Trophoblast cell (in vitro differentiated cells and primary cell): ENCODE data around the gene NME3.

Experiments
- DNase-seq, 2 donors: peaks; one replicate each; pipeline ENCODE4 v3.0.0-alpha.2; 2016
- H2AFZ ChIP-seq: 2 replicates; pipeline ENCODE4 v1.6.1; 2013; ENCODE audit warnings: low read length, moderate library complexity, mild to moderate bottlenecking; ENCODE audit not compliant: insufficient read depth, poor library complexity
- H2AK5ac ChIP-seq: 2 replicates; pipeline ENCODE4 v1.6.1; 2013; ENCODE audit warnings: mild to moderate bottlenecking, low read length
- H2BK120ac ChIP-seq: 2 replicates; pipeline ENCODE4 v1.6.1; 2013; ENCODE audit warnings: low read length, mild to moderate bottlenecking, moderate library complexity; ENCODE audit not compliant: insufficient read depth, poor library complexity
- H2BK12ac ChIP-seq: 2 replicates; pipeline ENCODE4 v1.6.1; 2013; ENCODE audit warnings: mild to moderate bottlenecking, low read length, moderate library complexity
- H2BK5ac ChIP-seq: 2 replicates; pipeline ENCODE4 v1.6.1; 2013; ENCODE audit warnings: low read length, low read depth, moderate library complexity, mild to moderate bottlenecking; ENCODE audit not compliant: poor library complexity
- H3K14ac ChIP-seq: 2 replicates; pipeline ENCODE4 v1.6.1; 2013; ENCODE audit warnings: mild to moderate bottlenecking, low read length
- H3K18ac ChIP-seq: 2 replicates; pipeline ENCODE4 v1.6.1; 2013; ENCODE audit warnings: mild to moderate bottlenecking, low read length
- H3K23ac ChIP-seq: 2 replicates; pipeline ENCODE4 v1.6.1; 2013; ENCODE audit warnings: low read length
- H3K27ac ChIP-seq: 2 replicates; pipeline ENCODE4 v1.5.1; 2013; ENCODE audit warnings: low read depth, mild to moderate bottlenecking, inconsistent platforms, low read length, moderate library complexity
- H3K27me3 ChIP-seq: 2 replicates; pipeline ENCODE4 v1.6.1; 2013; ENCODE audit warnings: inconsistent platforms, mild to moderate bottlenecking, low read length, moderate library complexity; ENCODE audit not compliant: insufficient read depth
- H3K36me3 ChIP-seq, 2 experiments: 1 replicate in 1 of 2; 2 replicates in 1 of 2; pipeline ENCODE4 v1.6.1; 2013; ENCODE audit warnings: low read length in 2 of 2, mild to moderate bottlenecking in 2 of 2, moderate library complexity in 1 of 2; ENCODE audit not compliant: insufficient read depth in 2 of 2, control insufficient read depth in 1 of 2
- H3K4ac ChIP-seq: 2 replicates; pipeline ENCODE4 v1.6.1; 2013; ENCODE audit warnings: low read depth, mild to moderate bottlenecking, low read length, moderate library complexity
- H3K4me1 ChIP-seq, 2 experiments: 1 replicate in 1 of 2; 2 replicates in 1 of 2; pipeline ENCODE4 v1.6.1; 2013; ENCODE audit warnings: low read length in 2 of 2, mild to moderate bottlenecking in 2 of 2, moderate library complexity in 1 of 2; ENCODE audit not compliant: insufficient read depth in 2 of 2, control insufficient read depth in 1 of 2
- H3K4me2 ChIP-seq: 2 replicates; pipeline ENCODE4 v1.6.1; 2013; ENCODE audit warnings: inconsistent platforms, mild to moderate bottlenecking, low read length, moderate library complexity
- H3K4me3 ChIP-seq: 2 replicates; pipeline ENCODE4 v1.5.1; 2013; ENCODE audit warnings: mild to moderate bottlenecking, low read depth, low read length, inconsistent platforms
- H3K79me1 ChIP-seq: one replicate; pipeline ENCODE4 v1.6.1; 2013; ENCODE audit warnings: low read length
- H3K79me2 ChIP-seq: 2 replicates; pipeline ENCODE4 v1.6.1; 2013; ENCODE audit warnings: low read length, mild to moderate bottlenecking; ENCODE audit not compliant: control insufficient read depth, insufficient read depth, poor library complexity
- H3K9ac ChIP-seq: 2 replicates; pipeline ENCODE4 v1.6.1; 2013; ENCODE audit warnings: mild to moderate bottlenecking, low read length
- H3K9me3 ChIP-seq: 2 replicates; pipeline ENCODE4 v1.6.1; 2013; ENCODE audit warnings: low read depth, mild to moderate bottlenecking, control low read depth, inconsistent platforms, low read length; ENCODE audit not compliant: insufficient read depth
- H4K12ac ChIP-seq: 2 replicates; pipeline ENCODE4 v1.6.1; 2013; ENCODE audit warnings: low read depth, mild to moderate bottlenecking, low read length, moderate library complexity
- H4K8ac ChIP-seq: 2 replicates; pipeline ENCODE4 v1.6.1; 2013; ENCODE audit warnings: low read depth, mild to moderate bottlenecking, low read length, moderate library complexity
- H4K91ac ChIP-seq: one replicate; pipeline ENCODE4 v1.6.1; 2013; ENCODE audit warnings: low read depth, mild to moderate bottlenecking, low read length, moderate library complexity
- WGBS: extraction: QIAGEN DNeasy Blood & Tissue Kit; methylation state at CpG from one replicate; pipeline ENCODE4 v1.1.7; 2013; ENCODE audit warnings: missing lambda C conversion rate; ENCODE audit not compliant: insufficient read length, insufficient coverage; ENCODE audit errors: extremely low coverage; 5-methylcytosine and 5-hydroxymethylcytosine counted together

The NME3 gene

GRCh38 chr16:1731603-1732002 lies 39.7 kb downstream of the NME3 start:
- H3K4me1 ChIP-seq, result no peaks in the 10 kb centered on the region
- H3K18ac ChIP-seq, result no peak overlapping the region
- no peak overlapping the region for H3K27ac ChIP-seq
- H3K14ac ChIP-seq, result no peak overlapping the region
- peaks cover 56 to 66% of the 10 kb centered on the region in 2 experiments for H3K36me3 ChIP-seq
- H2BK120ac ChIP-seq, result no peak overlapping the region
- no peaks in the 10 kb centered on the region for H3K79me1 ChIP-seq
- H3K4me2 ChIP-seq, result no peak overlapping the region
- H2AK5ac ChIP-seq, result no peak overlapping the region
- no peaks in the 10 kb centered on the region for H3K27me3 ChIP-seq
- no peaks in the 10 kb centered on the region for H3K79me2 ChIP-seq
- no CpG with 5 or more reads among the region's 7 CpGs for WGBS
- peaks cover 24% of the 10 kb centered on the region for H3K9me3 ChIP-seq
- DNase-seq, result peak; percentile 53 to 90
- H3K4ac ChIP-seq, result no peak overlapping the region
- no peak overlapping the region for H2BK12ac ChIP-seq
- H4K12ac ChIP-seq, result no peak overlapping the region
- H3K9ac ChIP-seq, result no peak overlapping the region
- no peak overlapping the region for H4K8ac ChIP-seq
- no peak overlapping the region for H3K23ac ChIP-seq
- H4K91ac ChIP-seq, result no peak overlapping the region
- H2AFZ ChIP-seq, result no peak overlapping the region
- no peak overlapping the region for H2BK5ac ChIP-seq
- no peak overlapping the region for H3K4me3 ChIP-seq

DNA sequence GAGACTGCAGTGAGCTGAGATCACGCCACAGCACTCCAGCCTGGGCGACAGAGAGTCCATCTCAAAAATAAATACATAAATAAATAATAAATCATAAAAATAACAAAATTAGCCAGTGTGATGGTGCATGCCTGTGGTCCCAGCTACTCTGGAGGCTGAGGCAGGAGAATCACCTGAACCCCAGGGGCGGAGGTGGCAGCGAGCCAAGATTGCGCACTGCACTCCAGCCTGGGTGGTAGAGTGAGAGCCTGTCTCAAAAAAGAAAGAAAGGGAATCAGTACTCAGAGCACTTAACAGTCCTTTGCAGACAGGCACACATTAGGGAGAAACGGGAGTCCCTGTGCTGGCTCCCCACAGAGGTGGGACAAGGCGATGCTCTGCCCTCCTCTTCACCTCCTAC lies 40.3 kb downstream of the NME3 start:
- Histone ChIP-seq H4K12ac (no peak overlapping the region), H3K36me3 (peaks cover 56 to 68% of the 10 kb centered on the region in 2 experiments), H2AK5ac (no peak overlapping the region), H2BK120ac (no peak overlapping the region), H3K18ac (no peak overlapping the region), H2BK12ac (no peak overlapping the region), H2BK5ac (no peak overlapping the region), H3K79me2 (no peaks in the 10 kb centered on the region), H3K9ac (no peak overlapping the region), H3K4me1 (no peaks in the 10 kb centered on the region), H3K4me2 (no peak overlapping the region), H3K23ac (no peak overlapping the region), H4K8ac (no peak overlapping the region), H4K91ac (no peak overlapping the region), H3K27me3 (no peaks in the 10 kb centered on the region), H3K4ac (no peak overlapping the region), H3K79me1 (no peaks in the 10 kb centered on the region), H3K9me3 (peaks cover 19% of the 10 kb centered on the region), H3K14ac (no peak overlapping the region), H2AFZ (no peak overlapping the region), H3K4me3 (no peak overlapping the region), H3K27ac (no peak overlapping the region)
- no CpG with 5 or more reads among the region's 7 CpGs for WGBS
- DNase-seq, result no peak

- WGBS, result no CpG with 5 or more reads among the region's 35 CpGs
- H4K8ac ChIP-seq, result no peak overlapping the region
- H3K27me3 ChIP-seq, result no peaks in the 10 kb centered on the region
- no peak overlapping the region for H2AFZ ChIP-seq
- peaks cover 5% of the 10 kb centered on the region for H3K9me3 ChIP-seq
- H4K91ac ChIP-seq, result no peak overlapping the region
- H3K79me1 ChIP-seq, result no peaks in the 10 kb centered on the region
- no peak for DNase-seq
- H3K36me3 ChIP-seq, result peaks cover 57 to 63% of the 10 kb centered on the region in 2 experiments
- H2BK120ac ChIP-seq, result no peak overlapping the region
- H2AK5ac ChIP-seq, result no peak overlapping the region
- no peak overlapping the region for H3K23ac ChIP-seq
- H3K18ac ChIP-seq, result no peak overlapping the region
- H3K14ac ChIP-seq, result no peak overlapping the region
- H4K12ac ChIP-seq, result no peak overlapping the region
- H3K4me1 ChIP-seq, result no peaks in the 10 kb centered on the region
- H3K9ac ChIP-seq, result no peak overlapping the region
- H3K79me2 ChIP-seq, result no peaks in the 10 kb centered on the region
- no peak overlapping the region for H3K4me2 ChIP-seq
- no peak overlapping the region for H2BK12ac ChIP-seq
- H3K4ac ChIP-seq, result no peak overlapping the region
- H2BK5ac ChIP-seq, result no peak overlapping the region
- H3K27ac ChIP-seq, result no peak overlapping the region
- no peak overlapping the region for H3K4me3 ChIP-seq
These were observed 41.9 kb downstream of the NME3 start for GRCh38 chr16:1729445-1729844.

- Histone ChIP-seq H3K14ac (no peak overlapping the region), H3K9ac (no peak overlapping the region), H3K4me3 (no peak overlapping the region), H3K79me1 (no peaks in the 10 kb centered on the region), H2BK120ac (no peak overlapping the region), H2AK5ac (no peak overlapping the region), H3K27me3 (no peaks in the 10 kb centered on the region), H3K4me1 (no peaks in the 10 kb centered on the region), H3K23ac (no peak overlapping the region), H4K91ac (no peak overlapping the region), H3K27ac (no peak overlapping the region), H3K4ac (no peak overlapping the region), H2BK5ac (no peak overlapping the region), H3K79me2 (no peaks in the 10 kb centered on the region), H2BK12ac (no peak overlapping the region), H3K9me3 (peaks cover 7% of the 10 kb centered on the region), H3K4me2 (no peak overlapping the region), H3K36me3 (peaks cover 57 to 59% of the 10 kb centered on the region in 2 experiments), H2AFZ (no peak overlapping the region), H4K8ac (no peak overlapping the region), H4K12ac (no peak overlapping the region), H3K18ac (no peak overlapping the region)
- WGBS, result no CpG with 5 or more reads among the region's 18 CpGs
- no peak for DNase-seq
These were observed 42.3 kb downstream of the NME3 start for GRCh38 chr16:1729026-1729425.
